GM12878 (cell line): Measurements from ENCODE around the gene SIT1. TPM values are rescaled to one million over a fixed set of nuclear protein-coding genes. Genes with fewer than 3 reads are reported as not detected.
"Not testable (repeated sequence)": the region's sequence is repeated elsewhere in the genome, so short reads cannot be mapped to it uniquely, and the experiment has no call there.

Source experiments
- ATAC-seq: fragments of 200-7000 bp; cut with Tn5 transposase; 3 replicates; pipeline ENCODE4 v1.9.1; 2020; ENCODE audit warnings: mild to moderate bottlenecking, moderate library complexity
- BruUV-seq: library from RNA; stranded (reverse); fragments of 400-500 nt; replicated peaks from 2 replicates; lab custom pipeline; 2021; lab: Mats Ljungman, UMichigan
- CTCF ChIA-PET: fragments of 300-600 bp; sonication (Branson Sonifier 250); formaldehyde crosslinking; extraction: SDS; loops from one replicate; lab custom pipeline; 2021; ENCODE audit warnings: inconsistent platforms; lab: Yijun Ruan, JAX
- POLR2A ChIA-PET: fragments of 350-600 bp; formaldehyde crosslinking; extraction: SDS; loops from one replicate; lab custom pipeline; 2021; ENCODE audit warnings: inconsistent platforms; lab: Charles Lee
- RAD21 ChIA-PET: fragments of 300-600 bp; sonication (Branson Sonifier 250); formaldehyde crosslinking; loops from one replicate; lab custom pipeline; 2023; ENCODE audit warnings: antibody characterized with exemption; ENCODE audit not compliant: unreplicated experiment; lab: Charles Lee
- SMC1A ChIA-PET: fragments of 300-600 bp; sonication (Branson Sonifier 250); formaldehyde crosslinking; loops from one replicate; lab custom pipeline; 2023; ENCODE audit not compliant: unreplicated experiment, uncharacterized antibody; lab: Charles Lee
- DNase-seq: peaks from one replicate; pipeline ENCODE4 v3.0.0-alpha.2; 2011; ENCODE audit warnings: low read depth, low spot score
- FAIRE-seq: peaks from 3 replicates; lab custom pipeline; 2011; peaks lifted over from hg19 to GRCh38; lab: Jason Lieb, UNC
- H2AFZ ChIP-seq: 2 replicates; pipeline ENCODE4 v1.6.0; 2011; ENCODE audit warnings: low read depth, low read length, control low read depth; ENCODE audit not compliant: control insufficient read depth
- H3K27ac ChIP-seq: 2 replicates; pipeline ENCODE4 v1.5.1; 2011; ENCODE audit warnings: control low read depth; ENCODE audit not compliant: control insufficient read depth, insufficient read depth
- H3K27me3 ChIP-seq, 2 experiments: replicated peaks in 1 of 2; 2 replicates each; pipeline versions ENCODE4 v1.6.0 to v1.6.1; 2011; ENCODE audit warnings: low read length in 1 of 2; ENCODE audit not compliant: control insufficient read depth in 2 of 2, insufficient read depth in 2 of 2
- H3K36me3 ChIP-seq, 2 experiments: 2 replicates each; pipeline ENCODE4 v1.5.1; 2011; ENCODE audit warnings: low read length in 1 of 2; ENCODE audit not compliant: control insufficient read depth in 2 of 2, insufficient read depth in 2 of 2
- H3K4me1 ChIP-seq: 2 replicates; pipeline ENCODE4 v1.6.1; 2011; ENCODE audit warnings: mild to moderate bottlenecking, low read length, moderate library complexity, mixed read lengths; ENCODE audit not compliant: control insufficient read depth, insufficient read depth
- H3K4me2 ChIP-seq: 2 replicates; pipeline ENCODE4 v1.6.0; 2011; ENCODE audit warnings: control low read depth; ENCODE audit not compliant: control insufficient read depth, insufficient read depth
- H3K4me3 ChIP-seq: fragments of 200-600 bp; sonication (generic); 2 replicates; pipeline ENCODE4 v1.5.1; 2016
- H3K79me2 ChIP-seq: 2 replicates; pipeline ENCODE4 v1.6.0; 2011; ENCODE audit warnings: low read length; ENCODE audit not compliant: control insufficient read depth, insufficient read depth
- H3K9ac ChIP-seq: 2 replicates; pipeline ENCODE4 v1.8.0; 2011; ENCODE audit warnings: low read length, control low read depth, mixed read lengths; ENCODE audit not compliant: control insufficient read depth, insufficient read depth
- H3K9me3 ChIP-seq: replicated peaks from 3 replicates; pipeline ENCODE4 v1.5.1; 2011; ENCODE audit warnings: mild to moderate bottlenecking, low read length; ENCODE audit not compliant: control insufficient read depth, insufficient read depth
- H4K20me1 ChIP-seq: 2 replicates; pipeline ENCODE4 v1.6.0; 2011; ENCODE audit not compliant: control insufficient read depth, insufficient read depth
- BHLHE40 ChIP-seq, 2 experiments: fragments of 450-650 bp in 1 of 2; IDR thresholded peaks; 2 replicates each; pipeline ENCODE4 v1.6.1; 2011 to 2017; ENCODE audit warnings: low read depth in 2 of 2, borderline replicate concordance in 1 of 2, improper control_type of control experiment in 1 of 2, low read length in 1 of 2, mild to moderate bottlenecking in 1 of 2
- E2F4 ChIP-seq: IDR thresholded peaks from 2 replicates; pipeline ENCODE4 v1.6.1; 2012; ENCODE audit warnings: low read depth, low read length, improper control_type of control experiment
- EGR1 ChIP-seq, 2 experiments: IDR thresholded peaks; 1 replicate in 1 of 2; 2 replicates in 1 of 2; pipeline ENCODE4 v1.6.1; 2011 to 2012; ENCODE audit warnings: low read depth in 2 of 2, low read length in 2 of 2, borderline replicate concordance in 1 of 2, mild to moderate bottlenecking in 1 of 2, moderate library complexity in 1 of 2
- EP300 ChIP-seq, 2 experiments: fragments of 150-350 bp in 1 of 2; IDR thresholded peaks; 2 replicates each; pipeline ENCODE4 v1.6.1; 2011 to 2012; ENCODE audit warnings: low read depth in 2 of 2, low read length in 2 of 2, borderline replicate concordance in 1 of 2, improper control_type of control experiment in 1 of 2, inconsistent platforms in 1 of 2; ENCODE audit not compliant: control insufficient read depth in 1 of 2
- KLF5 ChIP-seq: fragments of 450-650 bp; IDR thresholded peaks from 2 replicates; pipeline ENCODE4 v1.6.1; 2014; ENCODE audit warnings: mild to moderate bottlenecking; ENCODE audit not compliant: partially characterized antibody
- SRF ChIP-seq, 2 experiments: IDR thresholded peaks; 2 replicates each; pipeline ENCODE4 v1.6.1; 2011; ENCODE audit warnings: low read depth in 2 of 2, low read length in 2 of 2, mild to moderate bottlenecking in 1 of 2, moderate library complexity in 1 of 2
- ZNF217 ChIP-seq: fragments of 450-650 bp; IDR thresholded peaks from 2 replicates; pipeline ENCODE4 v1.6.1; 2017; ENCODE audit warnings: antibody characterized with exemption, mild to moderate bottlenecking
- ZNF24 ChIP-seq: fragments of 450-650 bp; IDR thresholded peaks from 2 replicates; pipeline ENCODE4 v1.6.1; 2017; ENCODE audit warnings: antibody characterized with exemption, mild to moderate bottlenecking
- ZNF622 ChIP-seq: fragments of 450-650 bp; IDR thresholded peaks from 2 replicates; pipeline ENCODE4 v1.6.1; 2017; ENCODE audit warnings: mild to moderate bottlenecking, inconsistent platforms
- WGBS: methylation state at CpG from one replicate; pipeline ENCODE4 v1.1.6; 2016; ENCODE audit warnings: low lambda C conversion rate; ENCODE audit not compliant: insufficient replicate concordance, insufficient coverage; ENCODE audit errors: missing lambda C conversion rate; 5-methylcytosine and 5-hydroxymethylcytosine counted together
- in situ Hi-C: fragments of 300-500 bp; cut with MboI; formaldehyde crosslinking; loops from 9 replicates; pipeline ENCODE4 v1.14.3; 2018; ENCODE audit warnings: mixed read lengths
- intact Hi-C: fragments of 100-400 bp; cut with micrococcal nuclease; formaldehyde crosslinking; loops from one replicate; pipeline ENCODE4 v1.14.2; 2022; ENCODE audit not compliant: unreplicated experiment
- polyA plus RNA-seq, 11 experiments: library from polyadenylated mRNA; depleted of rRNA in 4 of 11; unstranded in 6 of 11; stranded (reverse) in 5 of 11; fragments of >200 nt; fragmentation: Nextera tagmentation in 4 of 11; fragmentation: Illumina TruSeq in 1 of 11; extraction: Ambion mirVana in 4 of 11; extraction: Trizol in 1 of 11; gene quantifications; 1 replicate in 1 of 11; 2 replicates in 10 of 11; pipeline versions ENCODE4 v1.2.1 to v1.2.3, GENCODE V29; 2011 to 2016; ENCODE audit warnings: inconsistent platforms in 2 of 11, missing spikeins in 2 of 11, low read depth in 1 of 11
- total RNA-seq, 4 experiments: library from RNA; depleted of rRNA in 3 of 4; stranded (reverse); fragments of >200 nt in 3 of 4; fragmentation: Illumina TruSeq in 1 of 4; extraction: Trizol in 1 of 4; gene quantifications; 2 replicates each; pipeline versions ENCODE4 v1.2.1 to v1.2.3, GENCODE V29; 2013 to 2021
- TF ChIP-seq, protein P1 (sequence below): IDR thresholded peaks from 2 replicates; pipeline ENCODE4 v1.6.1; 2011; ENCODE audit warnings: low read depth, mild to moderate bottlenecking, low read length, moderate library complexity, borderline replicate concordance; ENCODE audit errors: extremely low read depth

Gene SIT1
- total and polyA plus RNA-seq, 10 of the 15 experiments (the other 5 are each of a cell fraction or from before 2014, with no cell fraction given) = 0.97 to 137 (median 59.7) TPM

GRCh38 chr9:35639631-35640030 lies 11.1 kb downstream of the SIT1 start:
- H3K27me3 ChIP-seq = no peaks in the 10 kb centered on the region
- no peak for FAIRE-seq
- WGBS = 52% methylated on average over 1 of the region's 1 CpG
- ChIA-PET SMC1A (interaction anchor here (0.8 to 1.1 kb wide), 2 partner anchors 10 to 25 kb away, joined by 3 read pairs; partner anchors contain the start of gene ARHGEF39), CTCF (interaction anchor here (0.9 to 1.0 kb wide), 2 partner anchors 40 to 99 kb away, joined by 3 read pairs; no protein-coding TSS in a partner anchor), RAD21 (interaction anchor here (1.0 kb wide), 1 partner anchor 23 kb away, joined by 3 read pairs; no protein-coding TSS in a partner anchor), POLR2A (no interaction called here)
- no peaks in the 10 kb centered on the region for H3K36me3 ChIP-seq
- DNase-seq = no peak
- no peaks in the 10 kb centered on the region for H3K9me3 ChIP-seq
- no peak overlapping the region for H3K9ac ChIP-seq
- in situ Hi-C loops = no loop called here
- TF ChIP-seq BHLHE40 (IDR thresholded peaks at IDR 0.05; ENCODE audit: borderline replicate concordance in 1 of 2, low read depth in 2 of 2, low read length in 1 of 2) = no peak
- TF ChIP-seq KLF5 = no peak
- TF ChIP-seq EGR1 (IDR thresholded peaks at IDR 0.05; ENCODE audit: borderline replicate concordance in 1 of 2, low read depth in 2 of 2, low read length in 2 of 2) = no peak
- no peak for TF ChIP-seq ZNF217
- TF ChIP-seq, protein P1, sequence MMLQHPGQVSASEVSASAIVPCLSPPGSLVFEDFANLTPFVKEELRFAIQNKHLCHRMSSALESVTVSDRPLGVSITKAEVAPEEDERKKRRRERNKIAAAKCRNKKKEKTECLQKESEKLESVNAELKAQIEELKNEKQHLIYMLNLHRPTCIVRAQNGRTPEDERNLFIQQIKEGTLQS = no peak
- TF ChIP-seq SRF (IDR thresholded peaks at IDR 0.05; ENCODE audit: low read depth in 2 of 2, low read length in 2 of 2) = no peak
- TF ChIP-seq E2F4 = no peak
- no peak for TF ChIP-seq ZNF24
- TF ChIP-seq EP300 (IDR thresholded peaks at IDR 0.05; ENCODE audit: borderline replicate concordance in 1 of 2, control insufficient read depth in 1 of 2, low read depth in 2 of 2, low read length in 2 of 2) = no peak
- no peak for TF ChIP-seq ZNF622
- H3K4me3 ChIP-seq = no peak overlapping the region
- H3K27ac ChIP-seq = no peak overlapping the region
- ATAC-seq = no peak
- intact Hi-C loops = no loop called here
- peak overlapping the region; percentile 21; the same call in 1 of the 2 replicates for H3K4me2 ChIP-seq
- BruUV-seq = no TSS peak
- H4K20me1 ChIP-seq = no peaks in the 10 kb centered on the region
- H3K4me1 ChIP-seq = peaks cover 24% of the 10 kb centered on the region
- peak overlapping the region; percentile 24; the same call in 1 of the 2 replicates for H2AFZ ChIP-seq
- H3K79me2 ChIP-seq = no peaks in the 10 kb centered on the region

DNA sequence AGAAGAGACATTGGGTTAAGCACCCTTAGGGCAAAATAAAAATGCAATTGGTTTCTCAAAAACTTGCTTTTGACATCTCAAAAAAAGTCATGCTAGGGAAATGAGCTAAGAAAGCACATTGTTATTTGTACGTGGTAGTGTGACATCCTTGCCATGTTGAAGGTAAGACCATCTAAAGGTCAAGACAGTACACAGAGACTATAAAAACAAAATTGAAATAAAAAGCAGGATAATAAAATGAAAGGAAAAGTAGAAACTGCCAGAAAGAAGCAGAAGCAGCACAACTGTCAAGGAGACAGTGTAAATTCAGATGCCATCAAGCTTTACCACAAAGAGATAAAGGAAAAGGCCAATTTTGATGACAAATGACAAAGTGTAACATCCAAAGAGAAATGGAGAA lies 11.5 kb downstream of the SIT1 start:
- DNase-seq, H3K27me3 ChIP-seq, H3K79me2 ChIP-seq, intact Hi-C loops, ATAC-seq, FAIRE-seq, BruUV-seq, SMC1A ChIA-PET, H3K4me3 ChIP-seq, H4K20me1 ChIP-seq, H3K27ac ChIP-seq, H3K36me3 ChIP-seq, in situ Hi-C loops, H3K9me3 ChIP-seq, POLR2A ChIA-PET, CTCF ChIA-PET, H3K9ac ChIP-seq: not testable (repeated sequence)
- peak overlapping the region; percentile 24; the same call in 1 of the 2 replicates for H2AFZ ChIP-seq
- peak overlapping the region; percentile 21; the same call in 1 of the 2 replicates for H3K4me2 ChIP-seq
- WGBS = 35% methylated on average over 1 of the region's 1 CpG
- H3K4me1 ChIP-seq = peaks cover 25% of the 10 kb centered on the region
- RAD21 ChIA-PET = interaction anchor here (1.0 kb wide), 1 partner anchor 23 kb away, joined by 3 read pairs; no protein-coding TSS in a partner anchor
